ENCODE results near the gene GH1. TPM values are rescaled to one million over a fixed set of nuclear protein-coding genes. Genes with fewer than 3 reads are reported as not detected.
A peak's percentile ranks its signal among the peaks of the same experiment; 100 is the strongest.

GH1 gene
- total RNA-seq, 1 donor from 2014 or later, result not detected

- no peaks in the 10 kb centered on the region for H3K9me3 ChIP-seq
- no peak for TF ChIP-seq CTCF (IDR thresholded peaks at IDR 0.05)
- H3K27me3 ChIP-seq, result no peaks in the 10 kb centered on the region
- no peaks in the 10 kb centered on the region for H3K4me1 ChIP-seq
- H3K4me3 ChIP-seq, result no peak overlapping the region
- DNase-seq (no peak), ATAC-seq (no peak)
- H3K36me3 ChIP-seq, result no peaks in the 10 kb centered on the region
- no peak overlapping the region for H3K27ac ChIP-seq
- intact Hi-C loops (cut with DNase I), result no loop called here
These were observed 18.7 kb upstream of the GH1 start for GRCh38 chr17:63937319-63937718.

- Histone ChIP-seq H3K4me1 (peaks cover 5% of the 10 kb centered on the region), H3K4me3 (no peak overlapping the region), H3K9me3 (no peaks in the 10 kb centered on the region), H3K27me3 (no peaks in the 10 kb centered on the region), H3K27ac (no peak overlapping the region), H3K36me3 (no peaks in the 10 kb centered on the region)
- intact Hi-C loops (cut with DNase I), result no loop called here
- DNase-seq (no peak), ATAC-seq (no peak)
- no peak for TF ChIP-seq CTCF (IDR thresholded peaks at IDR 0.05)
These were observed 15.8 kb upstream of the GH1 start for GRCh38 chr17:63934183-63935112.

GRCh38 chr17:63933598-63933997 lies 15.0 kb upstream of the GH1 start:
- H3K36me3 ChIP-seq, result no peaks in the 10 kb centered on the region
- no peaks in the 10 kb centered on the region for H3K9me3 ChIP-seq
- ATAC-seq (no peak), DNase-seq (no peak)
- no peak overlapping the region for H3K4me3 ChIP-seq
- H3K27ac ChIP-seq, result no peak overlapping the region
- no peak for TF ChIP-seq CTCF (IDR thresholded peaks at IDR 0.05)
- intact Hi-C loops (cut with DNase I), result no loop called here
- no peaks in the 10 kb centered on the region for H3K27me3 ChIP-seq
- H3K4me1 ChIP-seq, result peaks cover 5% of the 10 kb centered on the region

GRCh38 chr17:63932721-63933120 lies 14.1 kb upstream of the GH1 start:
- Histone ChIP-seq H3K27ac (no peak overlapping the region), H3K4me1 (peaks cover 5% of the 10 kb centered on the region), H3K9me3 (no peaks in the 10 kb centered on the region), H3K4me3 (no peak overlapping the region), H3K36me3 (no peaks in the 10 kb centered on the region), H3K27me3 (no peaks in the 10 kb centered on the region)
- DNase-seq (no peak), ATAC-seq (no peak)
- intact Hi-C loops (cut with DNase I), result no loop called here
- TF ChIP-seq CTCF (IDR thresholded peaks at IDR 0.05), result no peak

- DNase-seq (no peak), ATAC-seq (no peak)
- H3K9me3 ChIP-seq, result no peaks in the 10 kb centered on the region
- H3K4me1 ChIP-seq, result peaks cover 5% of the 10 kb centered on the region
- no peak within 1 kb of the TSS for H3K27ac ChIP-seq
- no peaks in the 10 kb centered on the region for H3K36me3 ChIP-seq
- intact Hi-C loops (cut with DNase I), result no loop called here
- TF ChIP-seq CTCF (IDR thresholded peaks at IDR 0.05), result no peak
- peak within 1 kb of the TSS; percentile 15 for H3K4me3 ChIP-seq
- no peaks in the 10 kb centered on the region for H3K27me3 ChIP-seq
These were observed 13.4 kb upstream of the GH1 start, which contains the start of gene CD79B for GRCh38 chr17:63931981-63932561. Gene CD79B (minus strand): TSS chr17:63932331. CDS start chr17:63932261, 70 bp downstream.

Measured in upper lobe of right lung (tissue), 1 donor.